Lung (tissue), 12 donors: ENCODE data around the gene SVIL. TPM values are rescaled to one million over a fixed set of nuclear protein-coding genes. Genes with fewer than 3 reads are reported as not detected.
"Not testable (repeated sequence)": the region's sequence is repeated elsewhere in the genome, so short reads cannot be mapped to it uniquely, and the experiment has no call there.

Experiments
- ATAC-seq: fragments of 200-7000 bp; cut with Tn5 transposase; one replicate; pipeline ENCODE4 v1.9.1; 2020; ENCODE audit warnings: moderate number of reproducible peaks; ENCODE audit not compliant: insufficient read depth, low FRiP score
- DNase-seq, 3 donors: peaks; one replicate each; pipeline ENCODE4 v3.0.0-alpha.2; 2013 to 2017
- H3K27ac ChIP-seq, 2 donors: one replicate each; pipeline ENCODE4 v1.5.1; 2013; ENCODE audit warnings: mild to moderate bottlenecking in 2 of 2, moderate library complexity in 2 of 2, control low read depth in 1 of 2, inconsistent platforms in 1 of 2, low read depth in 1 of 2, low read length in 1 of 2
- H3K27me3 ChIP-seq, 3 donors: one replicate each; pipeline ENCODE4 v1.5.1; 2013; ENCODE audit warnings: low read length in 2 of 3; ENCODE audit not compliant: control insufficient read depth in 3 of 3, insufficient read depth in 3 of 3
- H3K36me3 ChIP-seq, 4 donors: one replicate each; pipeline ENCODE4 v1.5.1; 2013; ENCODE audit warnings: low read length in 4 of 4, mild to moderate bottlenecking in 1 of 4, moderate library complexity in 1 of 4; ENCODE audit not compliant: control insufficient read depth in 4 of 4, insufficient read depth in 4 of 4
- H3K4me1 ChIP-seq, 5 donors: one replicate each; pipeline ENCODE4 v1.5.1; 2013; ENCODE audit warnings: low read length in 5 of 5, mild to moderate bottlenecking in 2 of 5, moderate library complexity in 1 of 5; ENCODE audit not compliant: control insufficient read depth in 5 of 5, insufficient read depth in 5 of 5
- H3K4me3 ChIP-seq: one replicate; pipeline ENCODE4 v1.5.1; 2013; ENCODE audit warnings: mild to moderate bottlenecking, control low read depth, moderate library complexity
- H3K9ac ChIP-seq, 2 donors: one replicate each; pipeline ENCODE4 v1.5.1; 2013; ENCODE audit warnings: low read length in 2 of 2, control low read depth in 1 of 2; ENCODE audit not compliant: insufficient read depth in 1 of 2
- H3K9me3 ChIP-seq, 4 donors: one replicate each; pipeline ENCODE4 v1.5.1; 2013; ENCODE audit warnings: low read length in 3 of 4, mild to moderate bottlenecking in 1 of 4, moderate library complexity in 1 of 4; ENCODE audit not compliant: control insufficient read depth in 4 of 4, insufficient read depth in 3 of 4
- CTCF ChIP-seq: IDR thresholded peaks from 2 replicates; pipeline ENCODE4 v1.5.1; 2012; ENCODE audit warnings: mild to moderate bottlenecking; ENCODE audit errors: control extremely low read depth, extremely low read depth
- WGBS, 2 donors: extraction: QIAGEN DNeasy Blood & Tissue Kit; methylation state at CpG; one replicate each; pipeline ENCODE4 v1.1.7; 2013; 5-methylcytosine and 5-hydroxymethylcytosine counted together
- polyA plus RNA-seq, 2 donors: library from polyadenylated mRNA; stranded (reverse); fragments of 200-250 nt; gene quantifications; one replicate each; pipeline ENCODE4 v1.2.1, GENCODE V29; 2013
- total RNA-seq, 2 donors: library from RNA; depleted of rRNA in 1 of 2; stranded (reverse); fragments of >200 nt in 1 of 2; gene quantifications; one replicate each; pipeline ENCODE4 v1.2.1, GENCODE V29; 2014 to 2021
- donor health status: control.
- donor health status: control.
- donor health status: Bipolar disorder and iron deficiency.
- donor health status: healthy.
- donor health status: DM: yes; HTN: yes; CAD: no.

SVIL gene
- total and polyA plus RNA-seq, 4 donors: 13.6 to 117 (median 44.0) TPM

GRCh38 chr10:29448125-29448524 is 186.6 kb downstream of the SVIL start:
- Histone ChIP-seq H3K9ac (no peak overlapping the region), H3K36me3 (no peaks in the 10 kb centered on the region), H3K27me3 (no peaks in the 10 kb centered on the region), H3K4me3 (no peak overlapping the region), H3K9me3 (no peaks in the 10 kb centered on the region), H3K27ac (no peak overlapping the region), H3K4me1 (peaks cover 0 to 2% (median 0%) of the 10 kb centered on the region in 5 donors)
- no peak for ATAC-seq
- DNase-seq: no peak
- WGBS, 2 donors: 85 to 94% methylated on average over 7 of the region's 7 CpGs
- no peak for TF ChIP-seq CTCF

GRCh38 chr10:29446327-29446726 is 188.4 kb downstream of the SVIL start:
- no peak for ATAC-seq
- Histone ChIP-seq H3K9ac (no peak overlapping the region), H3K27ac (no peak overlapping the region), H3K4me3 (no peak overlapping the region), H3K4me1 (no peaks in the 10 kb centered on the region), H3K36me3 (no peaks in the 10 kb centered on the region), H3K9me3 (no peaks in the 10 kb centered on the region), H3K27me3 (no peaks in the 10 kb centered on the region)
- WGBS, 2 donors: 36 to 86% methylated on average over 1 of the region's 1 CpG
- TF ChIP-seq CTCF: no peak
- no peak for DNase-seq

GRCh38 chr10:29443745-29444523 is 190.8 kb downstream of the SVIL start:
- H3K27ac ChIP-seq: no peak overlapping the region
- ATAC-seq: no peak
- no peaks in the 10 kb centered on the region for H3K27me3 ChIP-seq
- no peak for DNase-seq
- no peak overlapping the region for H3K9ac ChIP-seq
- H3K36me3 ChIP-seq: no peaks in the 10 kb centered on the region
- peaks cover 0 to 1% (median 0%) of the 10 kb centered on the region in 5 donors for H3K4me1 ChIP-seq
- TF ChIP-seq CTCF: no peak
- peaks cover 0 to 7% (median under 1%) of the 10 kb centered on the region in 4 donors for H3K9me3 ChIP-seq
- 92 to 93% methylated on average over 5 of the region's 5 CpGs for WGBS, 2 donors
- H3K4me3 ChIP-seq: no peak overlapping the region

GRCh38 chr10:29440981-29441380 is 193.8 kb downstream of the SVIL start:
- Histone ChIP-seq H3K9me3 (peaks cover 0 to 17% (median 5%) of the 10 kb centered on the region in 4 donors), H3K27ac (no peak overlapping the region), H3K36me3 (no peaks in the 10 kb centered on the region), H3K4me3 (no peak overlapping the region), H3K9ac (no peak overlapping the region), H3K4me1 (peaks cover 0 to 1% (median 0%) of the 10 kb centered on the region in 5 donors), H3K27me3 (no peaks in the 10 kb centered on the region)
- WGBS, 2 donors: 97% methylated on average over 2 of the region's 2 CpGs
- ATAC-seq (no peak), DNase-seq (no peak)
- TF ChIP-seq CTCF: no peak

- not testable (repeated sequence) for H3K9ac ChIP-seq, ATAC-seq, H3K4me3 ChIP-seq, DNase-seq, H3K27ac ChIP-seq, H3K36me3 ChIP-seq, H3K4me1 ChIP-seq, H3K27me3 ChIP-seq
- H3K9me3 ChIP-seq: peaks cover 0 to 19% (median 5%) of the 10 kb centered on the region in 4 donors
- 94 to 100% methylated on average over 3 of the region's 3 CpGs for WGBS, 2 donors
These were observed 195.8 kb downstream of the SVIL start for GRCh38 chr10:29439005-29439404.
